Stimulated activated CD8-positive, alpha-beta memory T cell treated with anti-CD3 and anti-CD28 coated beads, Interleukin-2, amount 100 ng/mL, for 1 hour (primary cell): ENCODE measurements around the gene DENND2A.
A peak's percentile ranks its signal among the peaks of the same experiment; 100 is the strongest.
"Not testable (repeated sequence)": the region's sequence is repeated elsewhere in the genome, so short reads cannot be mapped to it uniquely, and the experiment has no call there.

ENCODE experiments used
- DNase-seq, 2 donors: peaks; one replicate each; pipeline ENCODE4 v3.0.0-alpha.2; 2020; ENCODE audit warnings: low read depth in 2 of 2

The DENND2A gene

DNA sequence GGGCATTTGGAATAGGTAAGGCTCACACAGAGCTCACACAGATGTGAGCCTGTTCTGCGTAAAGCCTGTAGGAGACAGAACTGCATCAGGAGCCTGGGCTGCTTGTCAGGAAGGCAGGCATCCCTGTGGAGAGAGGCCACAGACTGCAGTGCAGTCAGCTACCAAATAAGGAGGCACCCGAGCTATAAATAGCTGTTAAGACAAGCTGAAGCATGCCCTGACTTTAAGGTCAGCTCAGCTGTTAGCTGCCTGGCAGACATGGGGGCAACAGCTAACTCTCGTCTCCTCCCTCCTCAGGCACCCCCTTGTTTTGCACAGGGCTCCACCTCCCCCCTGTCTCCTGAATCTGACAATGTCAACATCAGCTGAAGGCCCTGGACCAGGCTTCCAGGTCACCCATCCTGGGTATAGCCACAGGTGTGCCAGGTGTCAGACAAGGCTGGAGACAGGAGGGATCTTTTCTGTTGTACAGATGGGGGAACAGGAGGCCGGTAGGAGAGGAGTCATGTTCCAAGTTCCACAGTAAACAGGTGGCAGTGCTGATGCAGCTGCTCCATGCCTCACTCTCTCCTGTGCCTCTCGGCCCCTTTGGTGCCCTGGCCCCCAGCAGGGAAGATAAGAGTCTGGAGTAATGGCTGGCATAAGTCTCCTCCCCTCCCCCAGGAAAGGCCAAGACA lies 133.7 kb downstream of the DENND2A start:
- no peak for DNase-seq

DNA sequence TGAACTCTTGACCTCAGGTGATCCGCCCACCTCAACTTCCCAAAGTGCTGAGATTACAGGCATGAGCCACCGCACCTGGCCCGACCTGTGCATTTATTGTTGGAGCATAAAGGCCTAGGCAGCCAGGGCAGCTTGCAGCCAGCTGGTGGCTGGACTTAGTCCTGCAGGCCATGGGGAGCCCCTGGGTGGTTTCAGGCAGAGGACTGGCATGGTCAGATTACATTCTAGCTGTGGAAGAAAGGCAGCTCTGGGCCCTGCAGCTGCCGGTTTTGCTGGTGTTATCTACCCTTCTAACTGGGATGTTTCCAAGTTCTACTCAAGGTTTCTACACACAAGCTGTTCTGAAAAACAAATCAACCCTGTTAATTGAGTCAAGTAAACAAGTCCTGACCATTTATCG lies 138.6 kb downstream of the DENND2A start:
- no peak for DNase-seq

DNA sequence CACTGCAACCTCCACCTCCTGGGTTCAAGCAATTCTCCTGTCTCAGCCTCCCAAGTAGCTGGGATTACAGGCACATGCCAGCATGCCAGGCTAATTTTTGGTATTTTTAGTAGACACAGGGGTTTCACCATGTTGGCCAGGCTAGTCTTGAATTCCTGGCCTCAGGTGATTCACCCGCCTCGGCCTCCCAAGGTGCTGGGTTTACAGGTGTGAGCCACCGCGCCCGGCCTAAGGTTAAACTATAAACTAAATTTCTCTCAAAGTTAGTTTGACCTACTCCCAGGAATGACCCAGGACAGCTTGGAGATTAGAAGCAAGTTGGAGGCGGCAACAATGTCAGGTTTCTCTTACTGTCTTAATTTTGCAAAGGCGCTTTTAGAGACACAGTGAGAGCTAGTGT lies 142.8 kb downstream of the DENND2A start:
- DNase-seq = not testable (repeated sequence)

DNA sequence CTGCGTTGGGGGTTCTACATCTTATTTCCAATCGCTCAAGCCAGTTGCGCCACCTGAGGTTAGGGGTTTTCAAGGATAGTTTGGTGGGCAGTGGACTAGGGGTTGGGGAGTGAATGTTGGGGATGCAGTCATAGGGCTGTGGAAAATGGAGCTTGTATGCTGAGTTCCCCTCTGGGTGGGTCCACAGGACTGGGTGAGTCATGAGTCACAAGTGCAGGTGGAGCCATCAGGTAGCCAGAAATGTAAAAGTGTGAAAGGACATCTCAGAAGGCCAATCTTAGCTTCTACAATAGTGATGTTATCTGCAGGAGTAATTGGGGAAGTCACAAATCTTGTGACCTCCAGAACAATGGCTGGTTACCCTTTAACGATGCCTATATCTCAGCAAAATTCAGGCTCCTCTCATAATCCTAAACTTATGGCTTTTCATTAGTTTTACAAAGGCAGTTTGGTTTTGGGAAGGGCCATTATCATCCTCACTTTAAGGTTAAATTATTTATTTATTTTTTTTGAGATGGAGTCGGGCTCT lies 143.3 kb downstream of the DENND2A start:
- no peak for DNase-seq

DNA sequence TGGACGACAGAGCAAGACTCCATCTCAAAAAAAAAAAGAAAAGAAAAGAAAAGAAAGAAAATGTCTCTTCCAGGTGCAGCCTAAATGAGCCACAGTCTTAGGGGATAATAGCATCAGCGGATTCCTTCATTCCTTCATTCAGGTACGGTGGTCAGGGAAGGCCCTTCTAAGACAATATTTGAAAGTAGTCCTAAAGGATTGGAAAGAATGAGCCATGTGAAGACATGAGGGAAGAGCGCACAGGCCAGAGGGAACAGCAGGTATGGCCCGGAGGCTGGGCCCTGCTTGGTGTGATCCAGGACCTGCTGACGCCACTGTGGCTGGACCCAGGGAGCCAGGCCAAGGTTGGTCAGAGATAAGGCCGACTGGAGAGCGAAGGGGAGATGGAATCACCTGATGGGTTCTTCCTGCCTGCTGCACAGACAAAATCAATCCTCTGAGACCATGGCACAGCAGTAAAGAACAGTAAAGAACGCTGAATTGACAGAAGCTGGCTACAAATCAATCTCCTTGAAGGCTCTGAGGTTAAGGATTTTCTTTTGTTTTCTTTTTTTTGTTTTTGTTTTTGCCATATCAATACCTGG lies 145.0 kb downstream of the DENND2A start:
- DNase-seq = no peak

DNA sequence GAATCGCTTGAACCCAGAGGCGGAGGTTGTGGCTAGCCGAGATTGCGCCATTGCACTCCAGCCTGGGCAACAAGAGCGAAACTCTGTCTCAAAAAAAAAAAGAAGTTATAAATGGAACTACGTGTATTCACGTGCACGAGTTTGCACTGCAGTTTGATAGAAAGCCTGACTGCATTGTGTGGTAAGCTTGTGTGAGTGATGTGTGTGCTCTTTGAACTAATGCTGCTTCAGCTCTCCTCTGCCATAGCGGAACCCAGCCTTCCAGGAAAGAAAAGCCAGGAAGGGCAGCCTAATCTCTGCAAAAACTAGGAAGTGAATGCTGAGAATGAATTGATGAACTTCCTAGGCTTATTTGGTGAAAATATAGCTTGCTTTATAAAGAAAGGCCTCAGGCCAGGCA lies 145.7 kb downstream of the DENND2A start:
- no peak for DNase-seq

DNA sequence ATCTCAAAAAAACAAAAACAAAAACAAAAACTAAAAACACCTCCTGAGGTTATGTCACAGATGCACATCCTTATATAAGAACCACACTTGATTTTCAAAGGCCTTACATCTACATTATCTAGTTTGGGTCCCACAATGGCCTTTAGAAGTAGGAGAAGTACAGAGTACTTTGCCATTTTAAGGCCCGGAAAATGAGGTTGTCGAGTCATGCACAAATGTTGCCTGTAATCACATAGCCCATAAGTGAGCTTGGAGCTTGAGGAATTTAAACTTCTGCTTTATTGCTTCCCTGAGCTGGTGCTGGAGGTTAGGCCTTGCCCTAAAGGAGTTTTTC lies 151.6 kb downstream of the DENND2A start:
- no peak for DNase-seq

DNA sequence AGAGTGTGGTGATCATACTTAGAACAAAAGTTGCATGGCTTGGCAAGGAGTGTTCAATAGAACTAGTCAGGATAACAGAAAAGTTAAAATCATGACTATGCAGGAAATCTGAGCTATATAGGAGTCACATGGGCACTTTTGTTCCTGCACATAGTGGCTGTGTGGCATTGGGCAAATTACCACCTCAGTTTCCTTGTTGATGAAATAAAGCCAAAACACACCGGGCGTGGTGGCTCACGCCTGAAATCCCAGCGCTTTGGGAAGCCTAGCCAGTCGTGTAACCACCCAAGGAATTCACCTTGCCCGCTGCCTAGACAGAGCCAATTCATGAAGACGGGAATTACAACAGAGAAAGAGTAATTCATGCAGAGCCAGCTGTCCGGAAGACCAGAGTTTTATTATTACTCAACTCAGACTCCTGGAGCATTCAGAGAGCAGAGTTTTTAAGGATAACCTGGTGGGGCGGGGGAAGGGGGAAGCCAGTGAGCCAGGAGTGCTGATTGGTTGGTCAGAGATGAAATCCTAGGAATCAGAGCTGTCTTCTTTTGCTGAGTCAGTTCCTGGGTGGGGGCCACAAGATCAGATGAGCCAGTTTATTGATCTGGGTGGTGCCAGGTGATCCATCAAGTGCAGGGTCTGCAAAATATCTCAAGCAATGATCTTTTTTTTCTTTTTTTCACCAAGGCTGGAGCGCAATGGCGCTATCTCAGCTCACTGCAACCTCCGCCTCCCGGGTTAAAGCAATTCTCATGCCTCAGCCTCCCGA lies 154.9 kb downstream of the DENND2A start:
- DNase-seq = no peak

DNA sequence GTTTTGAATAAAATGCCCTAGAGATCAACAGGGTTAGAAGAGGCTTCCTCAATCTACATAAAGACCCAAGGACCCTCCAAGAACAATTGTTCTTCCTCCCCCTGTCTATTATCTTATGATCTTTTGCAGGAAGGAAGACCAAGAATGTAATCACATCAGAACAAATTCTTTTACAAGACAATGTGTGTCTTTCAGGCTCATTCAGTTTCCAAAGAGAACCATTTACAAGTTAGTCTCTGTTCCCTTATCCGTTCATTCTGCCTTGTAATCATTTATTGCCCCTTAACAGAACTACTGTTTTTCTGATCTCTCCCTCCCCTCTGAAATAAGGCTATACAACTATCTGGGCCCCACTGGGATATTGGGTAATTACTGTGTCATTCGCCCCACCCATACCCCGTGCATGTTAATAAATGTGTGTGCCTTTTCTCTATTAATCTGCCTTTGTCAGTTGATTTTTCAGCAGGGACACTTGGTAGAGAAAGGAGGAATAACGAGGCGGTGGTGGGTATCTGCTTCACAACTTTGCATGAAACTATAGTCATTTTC lies 155.6 kb downstream of the DENND2A start:
- no peak for DNase-seq

DNA sequence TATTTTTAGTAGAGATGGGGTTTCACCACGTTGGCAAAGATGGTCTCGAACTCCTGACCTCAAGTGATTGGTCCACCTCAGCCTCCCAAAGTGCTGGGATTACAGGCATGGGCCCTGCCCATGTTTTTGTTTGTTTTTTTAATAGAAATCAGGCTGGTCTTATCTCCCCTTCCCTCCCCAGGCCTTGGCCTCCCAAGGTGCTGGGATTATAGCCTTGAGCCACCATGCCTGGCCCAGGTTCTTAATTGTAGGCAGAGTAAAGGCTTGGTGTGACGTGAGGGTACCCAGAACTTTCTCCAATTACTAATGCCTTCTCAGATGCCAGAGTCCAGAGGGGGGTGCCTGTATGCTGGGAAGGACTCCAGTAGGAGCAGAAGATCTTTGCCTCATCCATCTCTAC lies 156.1 kb downstream of the DENND2A start:
- no peak for DNase-seq

DNA sequence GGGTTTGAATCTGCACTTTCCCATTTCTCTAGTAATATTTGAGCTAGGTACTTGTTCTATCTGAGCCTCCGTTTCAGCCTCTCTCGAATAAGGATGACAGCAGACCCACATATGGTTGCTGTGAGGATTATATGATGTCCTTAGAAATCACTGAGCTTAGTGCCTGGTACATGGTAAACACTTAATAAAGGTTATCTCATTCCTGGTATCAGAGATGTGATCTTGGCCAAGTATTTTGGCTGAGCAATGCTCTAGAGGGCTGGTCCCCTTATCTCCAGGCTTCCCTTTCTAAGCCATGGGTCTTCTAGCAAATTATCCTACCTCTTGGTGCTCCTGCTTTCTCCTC lies 160.9 kb downstream of the DENND2A start:
- no peak for DNase-seq

DNA sequence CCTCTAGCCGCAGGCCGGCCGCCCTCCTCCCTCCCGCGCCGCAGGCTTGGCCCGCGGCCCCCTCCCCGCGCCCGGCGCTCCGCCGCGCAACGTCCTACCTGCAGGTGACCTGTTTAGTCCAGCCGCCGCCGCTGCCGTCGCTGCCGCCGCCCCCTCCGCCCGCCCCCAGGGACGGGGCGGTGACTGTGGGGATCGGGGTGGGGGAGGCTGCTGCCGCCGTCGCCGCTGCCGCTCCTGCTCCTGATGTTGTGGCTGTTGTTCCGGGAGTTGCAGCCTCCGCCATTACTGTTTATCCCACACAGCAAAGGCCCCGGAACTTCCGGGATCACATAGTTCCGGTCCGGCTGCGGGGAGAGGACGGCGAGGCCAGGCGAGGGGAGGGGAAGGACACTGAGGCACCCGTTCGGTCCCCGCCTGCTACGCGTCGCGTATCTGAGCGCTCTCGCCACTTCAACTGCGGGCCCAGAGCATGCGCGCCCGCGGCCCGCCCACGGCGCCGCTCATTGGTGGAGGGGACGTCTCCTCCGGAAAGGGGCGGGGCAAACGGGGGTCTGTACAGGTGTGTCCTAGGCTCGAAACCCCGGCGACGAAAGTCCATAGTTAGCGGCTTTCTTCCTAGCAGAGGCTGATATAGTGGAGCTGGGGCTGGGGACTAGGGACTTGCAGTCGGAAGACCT lies 161.4 kb downstream of the DENND2A start, which contains the start of gene MKRN1:
Gene MKRN1, minus strand, starts transcription at position 444 of the 677 bp plus-strand sequence. Its CDS starts 161 bp downstream, at position 283.
- DNase-seq = peak; percentile 87 to 89

DNA sequence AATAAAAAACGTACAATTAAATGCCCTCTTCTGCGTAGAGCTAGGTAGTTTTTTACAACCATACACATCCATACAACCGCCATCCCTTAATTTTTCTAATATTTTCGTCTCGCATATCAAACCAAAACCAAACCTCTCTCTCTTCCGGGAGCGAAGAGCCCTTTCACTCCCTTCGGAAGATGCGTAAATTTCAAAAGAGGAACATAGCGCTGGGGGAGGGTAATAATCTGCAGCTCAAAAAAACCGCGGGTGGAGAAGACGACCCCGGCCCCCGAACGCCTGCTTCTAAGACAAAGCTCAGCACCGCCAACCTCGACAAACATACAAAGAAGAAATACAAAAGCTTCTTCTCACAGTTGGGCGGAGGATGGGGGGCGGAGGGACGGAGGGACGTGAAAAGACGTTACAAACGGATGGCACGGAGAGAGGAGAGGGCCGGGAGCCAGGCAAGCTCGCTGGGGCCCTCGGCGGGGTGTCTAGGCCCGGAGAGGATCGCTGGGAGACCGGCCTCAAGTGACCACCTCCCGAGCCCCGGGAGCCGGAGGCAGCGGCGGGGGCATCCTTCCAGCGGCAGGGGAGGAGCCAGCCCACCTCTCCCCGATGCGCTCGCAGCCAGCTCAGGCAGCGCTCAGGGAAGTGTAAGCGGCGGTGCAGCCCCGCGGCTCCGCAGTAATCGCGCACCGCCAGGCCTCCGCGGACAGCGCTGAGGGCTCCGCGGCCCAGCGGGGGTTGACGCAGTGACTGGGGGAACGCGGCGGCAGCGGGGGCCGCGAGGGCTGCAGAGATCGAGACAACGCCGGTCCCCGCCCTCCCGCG lies 162.2 kb downstream of the DENND2A start:
- DNase-seq = peak in 1 of 2 donors; percentile 12

DNA sequence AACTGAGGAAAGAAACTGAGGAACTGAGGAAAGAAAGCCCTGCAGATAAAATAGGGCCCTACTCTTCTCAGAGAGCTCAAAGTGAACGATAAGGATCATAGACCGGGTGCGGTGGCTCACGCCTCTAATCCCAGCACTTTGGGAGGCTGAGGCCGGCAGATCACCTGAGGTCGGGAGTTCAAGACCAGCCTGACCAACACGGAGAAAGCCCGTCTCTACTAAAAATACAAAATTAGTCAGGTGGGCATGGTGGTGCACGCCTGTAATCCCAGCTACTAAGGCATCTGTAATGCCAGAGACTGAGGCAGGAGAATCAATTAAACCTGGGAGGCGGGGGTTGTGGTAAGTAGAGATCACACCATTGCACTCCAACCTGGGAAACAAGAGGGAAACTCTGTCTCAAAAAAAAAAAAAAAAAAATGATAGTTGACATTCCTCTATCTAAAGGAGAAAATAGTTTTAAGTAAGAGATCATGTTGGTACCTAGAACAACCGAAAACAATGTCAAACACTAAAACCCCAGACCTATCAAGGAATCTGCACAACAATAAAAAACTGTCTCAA lies 163.8 kb downstream of the DENND2A start:
- no peak for DNase-seq

DNA sequence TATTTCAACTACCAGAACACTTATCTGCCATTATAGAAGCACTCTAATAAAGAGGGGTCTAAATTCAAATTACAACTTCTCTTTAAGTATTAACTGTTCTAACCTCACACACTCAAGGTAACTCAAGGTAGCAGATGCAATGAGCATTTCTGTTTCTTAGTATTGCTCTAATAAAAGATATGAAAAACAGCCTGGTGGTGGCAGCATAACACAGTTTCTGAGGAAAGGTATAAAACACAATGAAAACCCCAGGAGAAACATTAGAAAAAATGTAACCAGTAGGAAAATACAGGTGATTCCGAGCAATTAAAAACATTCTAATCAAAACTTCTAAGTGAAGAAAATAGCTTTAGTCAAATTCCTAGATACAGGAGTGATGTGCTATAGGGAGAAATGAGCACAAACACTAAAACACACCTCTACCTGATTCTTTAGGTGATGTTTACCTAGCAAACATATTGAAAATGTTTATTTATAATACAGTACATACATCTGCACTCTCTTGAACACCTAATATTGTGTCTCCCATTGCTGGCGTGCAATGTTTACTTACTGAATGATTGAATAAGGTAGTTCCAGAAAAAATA lies 164.8 kb downstream of the DENND2A start:
- peak in 1 of 2 donors; percentile 10 for DNase-seq
